Measurements from ENCODE around the gene RDH8.

GRCh38 chr19:10008184-10008765 is 5.0 kb upstream of the RDH8 start:
- no peak for TF ChIP-seq CTCF (IDR thresholded peaks at IDR 0.05)
- TF ChIP-seq POLR2A (IDR thresholded peaks at IDR 0.05; ENCODE audit: low read depth), result no peak
- no peak for TF ChIP-seq EP300 (IDR thresholded peaks at IDR 0.05)
- TF ChIP-seq POLR2AphosphoS5 (IDR thresholded peaks at IDR 0.05), result no peak
